OCI-LY1 (cell line): ENCODE results near the gene EFHC1.

Experiments used
- H2AFZ ChIP-seq: fragments of 200-600 bp; sonication (generic), shearing (Covaris generic); 2 replicates; pipeline ENCODE4 v1.6.0; 2014; ENCODE audit warnings: antibody characterized with exemption, mild to moderate bottlenecking, low read length
- H3F3A ChIP-seq: fragments of 200-600 bp; sonication (generic), shearing (Covaris generic); 2 replicates; pipeline ENCODE4 v1.6.0; 2014; ENCODE audit warnings: mild to moderate bottlenecking, antibody characterized with exemption, low read length, moderate library complexity; ENCODE audit not compliant: insufficient read depth
- H3K27ac ChIP-seq: fragments of 200-600 bp; sonication (generic); 2 replicates; pipeline ENCODE4 v1.5.1; 2014; ENCODE audit warnings: low read length, mixed run types, mild to moderate bottlenecking, low read depth; ENCODE audit not compliant: poor library complexity, severe bottlenecking
- H3K27me3 ChIP-seq: fragments of 200-600 bp; sonication (generic); 2 replicates; pipeline ENCODE4 v1.6.0; 2014; ENCODE audit warnings: antibody characterized with exemption, mild to moderate bottlenecking, low read length, moderate library complexity; ENCODE audit not compliant: insufficient read depth
- H3K36me3 ChIP-seq: fragments of 200-600 bp; sonication (generic); 2 replicates; pipeline ENCODE4 v1.6.1; 2014; ENCODE audit warnings: mild to moderate bottlenecking, antibody characterized with exemption, low read length, moderate library complexity, mixed read lengths; ENCODE audit not compliant: insufficient read depth
- H3K4me1 ChIP-seq: fragments of 200-600 bp; sonication (generic); 2 replicates; pipeline ENCODE4 v1.5.1; 2014; ENCODE audit warnings: mild to moderate bottlenecking, low read length, moderate library complexity; ENCODE audit not compliant: insufficient read depth, severe bottlenecking
- H3K4me2 ChIP-seq: fragments of 200-600 bp; sonication (generic), shearing (Covaris generic); 2 replicates; pipeline ENCODE4 v1.6.1; 2014; ENCODE audit warnings: low read length
- H3K4me3 ChIP-seq: fragments of 200-600 bp; sonication (generic); 2 replicates; pipeline ENCODE4 v1.5.1; 2014; ENCODE audit warnings: low read length, low read depth, mild to moderate bottlenecking, mixed read lengths; ENCODE audit not compliant: poor library complexity, severe bottlenecking
- H3K79me2 ChIP-seq: fragments of 200-600 bp; shearing (Covaris generic); 2 replicates; pipeline ENCODE4 v1.6.1; 2016; ENCODE audit warnings: mixed run types, low read length, mixed read lengths; ENCODE audit not compliant: insufficient read depth
- H3K9ac ChIP-seq: fragments of 200-600 bp; sonication (generic), shearing (Covaris generic); 2 replicates; pipeline ENCODE4 v1.6.1; 2014; ENCODE audit warnings: mild to moderate bottlenecking, low read length, mixed read lengths
- H3K9me2 ChIP-seq: fragments of 200-600 bp; sonication (generic), shearing (Covaris generic); 2 replicates; pipeline ENCODE4 v1.6.1; 2014; ENCODE audit warnings: low read depth, mild to moderate bottlenecking, low read length, mixed read lengths
- H3K9me3 ChIP-seq: fragments of 200-600 bp; shearing (Covaris generic); 2 replicates; pipeline ENCODE4 v1.6.1; 2014; ENCODE audit warnings: low read length, mixed read lengths
- H4K20me1 ChIP-seq: fragments of 200-600 bp; sonication (generic), shearing (Covaris generic); 2 replicates; pipeline ENCODE4 v1.6.0; 2016; ENCODE audit warnings: mild to moderate bottlenecking, low read length; ENCODE audit not compliant: insufficient read depth
- CTCF ChIP-seq: fragments of 200-600 bp; sonication (generic), shearing (Covaris generic); IDR thresholded peaks from 2 replicates; pipeline ENCODE4 v1.5.1; 2017; ENCODE audit warnings: mild to moderate bottlenecking, antibody characterized with exemption, low read length, moderate library complexity, mixed read lengths
- EZH2 ChIP-seq: fragments of 200-600 bp; sonication (generic), shearing (Covaris generic); IDR thresholded peaks from 2 replicates; pipeline ENCODE4 v1.8.0; 2017; ENCODE audit warnings: borderline replicate concordance, mixed run types, mild to moderate bottlenecking, antibody characterized with exemption, low read length, moderate library complexity, mixed read lengths

EFHC1 gene

GRCh38 chr6:52399511-52400312 lies 20.4 kb upstream of the EFHC1 start:
- H4K20me1 ChIP-seq, result no peaks in the 10 kb centered on the region
- peaks cover 25% of the 10 kb centered on the region for H3K4me1 ChIP-seq
- no peak overlapping the region for H3K9ac ChIP-seq
- no peak overlapping the region for H3K27ac ChIP-seq
- no peaks in the 10 kb centered on the region for H3F3A ChIP-seq
- no peaks in the 10 kb centered on the region for H3K27me3 ChIP-seq
- H3K9me3 ChIP-seq, result no peaks in the 10 kb centered on the region
- H3K4me3 ChIP-seq, result no peak overlapping the region
- H3K79me2 ChIP-seq, result no peaks in the 10 kb centered on the region
- H3K4me2 ChIP-seq, result no peak overlapping the region
- H3K36me3 ChIP-seq, result peaks cover 16% of the 10 kb centered on the region; the same call in 1 of the 2 replicates
- peak; percentile 92 for TF ChIP-seq CTCF
- no peak for TF ChIP-seq EZH2
- no peaks in the 10 kb centered on the region for H3K9me2 ChIP-seq
- H2AFZ ChIP-seq, result no peak overlapping the region

GRCh38 chr6:52400313-52401041 lies 19.7 kb upstream of the EFHC1 start:
- TF ChIP-seq CTCF, result no peak
- no peak for TF ChIP-seq EZH2
- Histone ChIP-seq H3K27ac (no peak overlapping the region), H3K4me3 (no peak overlapping the region), H3K4me2 (no peak overlapping the region), H4K20me1 (no peaks in the 10 kb centered on the region), H3K9ac (no peak overlapping the region), H3K27me3 (no peaks in the 10 kb centered on the region), H2AFZ (no peak overlapping the region), H3K9me3 (no peaks in the 10 kb centered on the region), H3K4me1 (peaks cover 25% of the 10 kb centered on the region), H3F3A (no peaks in the 10 kb centered on the region), H3K79me2 (no peaks in the 10 kb centered on the region), H3K36me3 (peaks cover 18% of the 10 kb centered on the region; the same call in 1 of the 2 replicates), H3K9me2 (no peaks in the 10 kb centered on the region)

- Histone ChIP-seq H4K20me1 (no peaks in the 10 kb centered on the region), H3K4me1 (peaks cover 17% of the 10 kb centered on the region), H3K36me3 (peaks cover 18% of the 10 kb centered on the region; the same call in 1 of the 2 replicates), H3K9me3 (no peaks in the 10 kb centered on the region), H3K9me2 (no peaks in the 10 kb centered on the region), H3K27ac (no peak overlapping the region), H3F3A (no peaks in the 10 kb centered on the region), H3K9ac (no peak overlapping the region), H3K79me2 (no peaks in the 10 kb centered on the region), H2AFZ (no peak overlapping the region), H3K27me3 (no peaks in the 10 kb centered on the region), H3K4me2 (no peak overlapping the region), H3K4me3 (no peak overlapping the region)
- TF ChIP-seq EZH2, result no peak
These were observed 17.1 kb upstream of the EFHC1 start for GRCh38 chr6:52403086-52403485.
